ENCODE data around the gene SGMS1.
A peak's percentile ranks its signal among the peaks of the same experiment; 100 is the strongest.
"Not testable (repeated sequence)": the region's sequence is repeated elsewhere in the genome, so short reads cannot be mapped to it uniquely, and the experiment has no call there.

SGMS1 gene

GRCh38 chr10:50360077-50360850 lies 263.5 kb downstream of the SGMS1 start:
- peak; percentile 48 for DNase-seq (ENCODE audit: low read depth)
- TF ChIP-seq CTCF (IDR thresholded peaks at IDR 0.05; ENCODE audit: low read length, missing control alignments), result no peak
- H3K4me3 ChIP-seq (replicated peaks; ENCODE audit: low read depth, low read length), result no peak overlapping the region

DNA sequence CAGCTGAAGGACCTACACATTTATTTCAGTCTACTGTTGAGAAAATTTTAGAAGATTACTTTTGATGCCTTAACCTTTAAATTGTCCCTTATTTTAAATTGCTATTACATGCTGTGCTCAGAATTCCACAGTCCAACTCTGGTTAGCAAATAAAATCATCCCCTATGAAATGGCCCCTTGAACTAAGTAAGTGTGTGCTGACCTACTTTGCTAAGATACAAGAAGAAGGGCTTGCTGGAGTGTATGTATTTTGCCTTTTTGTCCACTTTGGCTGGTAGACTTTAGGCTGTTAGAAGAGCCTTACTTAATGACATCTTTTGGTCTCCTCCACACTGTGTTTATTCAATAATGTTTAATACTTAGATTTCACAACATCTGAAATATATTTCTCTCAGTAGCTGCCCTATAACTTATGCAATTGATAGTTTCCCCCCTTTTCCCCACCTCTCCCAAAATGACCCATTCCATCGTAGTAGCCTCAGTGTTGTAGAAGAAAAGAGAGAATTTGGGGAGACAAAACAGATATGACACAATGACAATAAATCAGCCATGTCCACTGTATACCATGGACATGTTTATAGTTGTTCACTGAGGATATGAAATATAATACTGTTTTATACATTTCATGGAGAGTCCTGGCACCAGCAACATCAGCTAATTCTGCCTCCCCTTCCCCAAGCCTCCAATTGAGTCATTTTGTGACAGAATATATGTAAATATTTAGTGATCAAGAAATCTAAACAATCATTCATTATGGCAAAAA lies 264.6 kb downstream of the SGMS1 start:
- no peak for TF ChIP-seq CTCF (IDR thresholded peaks at IDR 0.05; ENCODE audit: low read length, missing control alignments)
- no peak for DNase-seq (ENCODE audit: low read depth)
- no peak overlapping the region for H3K4me3 ChIP-seq (replicated peaks; ENCODE audit: low read depth, low read length)

DNA sequence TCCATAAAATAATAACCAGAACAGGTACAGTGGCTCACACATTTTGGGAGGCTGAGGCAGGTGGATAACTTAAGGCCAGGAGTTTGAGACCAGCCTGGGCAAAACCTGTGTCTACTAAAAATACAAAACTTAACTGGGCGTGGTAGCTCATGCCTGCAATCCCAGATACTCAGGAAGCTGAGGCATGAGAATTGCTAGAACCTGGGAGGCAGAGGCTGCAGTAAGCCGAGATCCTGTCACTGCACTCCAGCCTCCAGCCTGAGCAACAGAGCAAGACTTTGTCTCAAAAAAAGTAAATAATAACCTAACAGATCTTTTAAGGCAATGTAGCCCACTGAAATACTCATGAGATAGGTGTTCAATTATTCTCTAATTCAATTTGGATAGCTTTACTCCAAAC lies 265.3 kb downstream of the SGMS1 start:
- no peak for DNase-seq (ENCODE audit: low read depth)
- TF ChIP-seq CTCF (IDR thresholded peaks at IDR 0.05; ENCODE audit: low read length, missing control alignments), result no peak
- H3K4me3 ChIP-seq (replicated peaks; ENCODE audit: low read depth, low read length), result no peak overlapping the region

GRCh38 chr10:50356481-50356832 lies 267.3 kb downstream of the SGMS1 start:
- DNase-seq (ENCODE audit: low read depth), result not testable (repeated sequence)

GRCh38 chr10:50355693-50356480 lies 267.9 kb downstream of the SGMS1 start:
- DNase-seq (ENCODE audit: low read depth); H3K4me3 ChIP-seq (replicated peaks; ENCODE audit: low read depth, low read length): not testable (repeated sequence)

More at GRCh38 chr10:50356481-50356832, 267.3 kb downstream of the SGMS1 start:
- not testable (repeated sequence) for H3K4me3 ChIP-seq (replicated peaks; ENCODE audit: low read depth, low read length)

GRCh38 chr10:50351483-50352146 lies 272.1 kb downstream of the SGMS1 start:
- DNase-seq (ENCODE audit: low read depth), result no peak
- TF ChIP-seq CTCF (IDR thresholded peaks at IDR 0.05; ENCODE audit: low read length, missing control alignments), result no peak
- no peak overlapping the region for H3K4me3 ChIP-seq (replicated peaks; ENCODE audit: low read depth, low read length)

- DNase-seq (ENCODE audit: low read depth), result no peak
- TF ChIP-seq CTCF (IDR thresholded peaks at IDR 0.05; ENCODE audit: low read length, missing control alignments), result no peak
- no peak overlapping the region for H3K4me3 ChIP-seq (replicated peaks; ENCODE audit: low read depth, low read length)
Observed at GRCh38 chr10:50350366-50350765, 273.4 kb downstream of the SGMS1 start.

All from fibroblast of pulmonary artery (primary cell).